DOHH2 (cell line): ENCODE data around the gene SLC13A4.

ENCODE experiments used
- EZH2phosphoT487 ChIP-seq: fragments of 200-600 bp; sonication (generic); IDR thresholded peaks from 2 replicates; pipeline ENCODE4 v1.6.1; 2017; ENCODE audit warnings: borderline replicate concordance, mild to moderate bottlenecking, antibody characterized with exemption, low read length, moderate library complexity, mixed read lengths
- TF ChIP-seq, protein P1 (sequence below): fragments of 200-600 bp; sonication (generic); IDR thresholded peaks from one replicate; pipeline ENCODE4 v1.5.1; 2014; ENCODE audit warnings: antibody characterized with exemption, mild to moderate bottlenecking, low read depth, low read length; ENCODE audit not compliant: poor library complexity, severe bottlenecking

GRCh38 chr7:135728136-135728669 lies at the start of gene SLC13A4:
- TF ChIP-seq, protein P1, sequence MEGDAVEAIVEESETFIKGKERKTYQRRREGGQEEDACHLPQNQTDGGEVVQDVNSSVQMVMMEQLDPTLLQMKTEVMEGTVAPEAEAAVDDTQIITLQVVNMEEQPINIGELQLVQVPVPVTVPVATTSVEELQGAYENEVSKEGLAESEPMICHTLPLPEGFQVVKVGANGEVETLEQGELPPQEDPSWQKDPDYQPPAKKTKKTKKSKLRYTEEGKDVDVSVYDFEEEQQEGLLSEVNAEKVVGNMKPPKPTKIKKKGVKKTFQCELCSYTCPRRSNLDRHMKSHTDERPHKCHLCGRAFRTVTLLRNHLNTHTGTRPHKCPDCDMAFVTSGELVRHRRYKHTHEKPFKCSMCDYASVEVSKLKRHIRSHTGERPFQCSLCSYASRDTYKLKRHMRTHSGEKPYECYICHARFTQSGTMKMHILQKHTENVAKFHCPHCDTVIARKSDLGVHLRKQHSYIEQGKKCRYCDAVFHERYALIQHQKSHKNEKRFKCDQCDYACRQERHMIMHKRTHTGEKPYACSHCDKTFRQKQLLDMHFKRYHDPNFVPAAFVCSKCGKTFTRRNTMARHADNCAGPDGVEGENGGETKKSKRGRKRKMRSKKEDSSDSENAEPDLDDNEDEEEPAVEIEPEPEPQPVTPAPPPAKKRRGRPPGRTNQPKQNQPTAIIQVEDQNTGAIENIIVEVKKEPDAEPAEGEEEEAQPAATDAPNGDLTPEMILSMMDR = no peak
- TF ChIP-seq EZH2phosphoT487 = no peak
